SHP77 (cell line): ENCODE data around the gene STAT3.
"Not testable (repeated sequence)": the region's sequence is repeated elsewhere in the genome, so short reads cannot be mapped to it uniquely, and the experiment has no call there.

Source experiments
- DNase-seq, 2 experiments: peaks; one replicate each; lab custom pipeline; 2025; lab: John Stamatoyannopoulos, UW

Gene STAT3

GRCh38 chr17:42297775-42298174 lies 90.5 kb downstream of the STAT3 start:
- DNase-seq, result not testable (repeated sequence)

GRCh38 chr17:42296012-42296411 lies 92.2 kb downstream of the STAT3 start:
- DNase-seq, result no peak

DNA sequence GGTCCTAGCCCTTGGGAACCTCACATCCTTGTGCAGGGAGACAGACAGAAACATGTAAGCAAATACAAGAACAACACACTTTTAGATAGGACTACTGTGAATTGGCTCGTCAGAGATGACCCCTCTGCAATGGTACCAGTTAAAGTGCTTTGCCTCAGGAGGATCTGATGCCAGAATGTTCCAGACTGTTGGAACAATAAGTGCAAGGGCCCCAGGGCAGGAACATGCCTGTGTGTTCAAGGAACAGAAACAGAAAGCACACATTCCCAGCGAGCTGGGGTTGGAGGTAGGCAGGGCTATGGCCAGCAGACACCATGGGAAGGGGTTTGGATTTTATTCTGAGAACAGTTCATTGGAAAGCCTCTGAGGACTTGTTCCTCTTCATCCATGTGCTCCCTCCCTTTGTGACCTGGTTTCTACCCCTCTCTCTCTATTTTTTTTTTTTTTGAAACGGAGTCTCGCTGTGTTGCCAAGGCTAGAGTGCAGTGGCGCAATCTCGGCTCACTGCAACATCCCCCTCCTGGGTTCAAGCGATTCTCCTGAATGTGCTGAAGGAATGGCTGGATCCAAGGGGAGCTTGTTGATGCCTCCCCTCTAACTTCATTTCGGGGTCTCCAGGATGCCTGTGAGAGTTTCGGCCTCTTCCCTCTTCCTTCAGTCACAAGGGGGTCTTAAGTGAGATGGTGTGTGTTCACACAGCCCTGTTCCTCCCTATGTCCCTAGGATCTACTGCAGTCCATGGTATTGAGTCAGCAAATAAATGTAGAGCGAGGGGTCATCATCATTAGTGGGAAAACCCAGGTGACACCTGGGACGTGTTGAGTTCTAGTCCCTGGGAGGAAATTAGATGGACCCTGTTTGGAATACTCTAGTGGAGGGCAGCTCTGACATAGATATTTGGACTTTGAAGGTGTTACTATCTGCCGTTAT lies 93.5 kb downstream of the STAT3 start:
- DNase-seq, result no peak

GRCh38 chr17:42291129-42291528 lies 97.1 kb downstream of the STAT3 start:
- DNase-seq, result no peak

- DNase-seq, result no peak
Measured at GRCh38 chr17:42290577-42290976, 97.7 kb downstream of the STAT3 start.

DNA sequence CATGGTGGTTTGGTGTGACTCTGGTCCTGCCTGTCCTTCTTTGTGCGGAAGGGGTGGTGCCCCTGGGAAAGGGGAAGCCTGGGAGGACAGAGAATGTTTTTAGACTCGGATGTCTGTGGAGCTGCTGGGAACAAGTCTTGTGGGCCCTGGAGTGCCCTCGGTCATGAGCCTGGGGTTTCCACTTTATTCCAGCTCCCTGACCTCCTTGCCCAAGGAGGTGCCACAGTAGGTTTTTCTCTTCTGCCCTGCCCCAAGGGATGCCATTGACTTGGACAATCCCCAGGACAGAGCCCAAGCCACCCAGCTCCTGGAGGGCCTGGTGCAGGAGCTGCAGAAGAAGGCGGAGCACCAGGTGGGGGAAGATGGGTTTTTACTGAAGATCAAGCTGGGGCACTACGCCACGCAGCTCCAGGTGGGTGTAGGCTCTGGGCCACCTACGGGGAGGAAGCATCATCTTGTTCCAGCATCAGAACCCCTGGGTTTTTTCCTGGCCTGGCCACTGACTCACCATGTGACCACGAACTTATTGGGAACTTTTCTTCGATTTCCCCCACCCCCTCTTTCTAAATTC lies 98.5 kb downstream of the STAT3 start:
- no peak for DNase-seq

DNA sequence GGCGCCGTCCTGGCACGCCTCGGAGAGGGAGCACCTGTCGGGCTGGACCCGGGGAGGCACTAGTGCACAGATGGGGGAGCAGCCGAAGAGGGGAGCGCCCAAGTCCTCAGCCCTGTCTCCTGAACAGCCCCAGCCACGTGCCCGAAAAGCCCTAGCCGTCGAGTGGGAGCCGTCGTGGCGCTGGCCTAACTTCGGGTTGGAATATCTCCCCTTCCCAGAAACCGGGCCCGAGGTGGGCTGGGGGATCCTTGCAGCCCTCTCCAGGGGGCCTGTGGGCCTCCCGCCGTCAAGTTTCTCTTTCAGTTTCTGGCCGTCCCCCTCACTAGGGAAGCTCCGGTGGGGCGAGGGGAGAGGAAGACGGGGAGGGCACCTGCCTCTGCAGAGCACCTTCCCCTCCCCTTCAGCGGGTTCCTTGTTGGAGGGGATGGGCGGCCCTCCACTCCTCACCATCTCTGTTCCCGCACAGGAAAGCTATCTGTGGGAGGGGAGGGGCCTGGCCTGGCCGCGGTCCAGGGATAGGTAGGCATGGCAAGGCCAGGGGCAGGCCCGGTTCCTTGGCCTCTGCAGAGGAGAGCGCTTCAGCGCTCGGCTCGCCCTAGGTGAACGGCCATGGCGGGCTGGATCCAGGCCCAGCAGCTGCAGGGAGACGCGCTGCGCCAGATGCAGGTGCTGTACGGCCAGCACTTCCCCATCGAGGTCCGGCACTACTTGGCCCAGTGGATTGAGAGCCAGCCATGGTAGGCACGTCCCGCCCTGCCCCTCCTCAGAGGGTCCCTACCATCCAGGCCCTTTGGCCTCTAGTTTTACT lies 99.2 kb downstream of the STAT3 start:
- no peak for DNase-seq

DNA sequence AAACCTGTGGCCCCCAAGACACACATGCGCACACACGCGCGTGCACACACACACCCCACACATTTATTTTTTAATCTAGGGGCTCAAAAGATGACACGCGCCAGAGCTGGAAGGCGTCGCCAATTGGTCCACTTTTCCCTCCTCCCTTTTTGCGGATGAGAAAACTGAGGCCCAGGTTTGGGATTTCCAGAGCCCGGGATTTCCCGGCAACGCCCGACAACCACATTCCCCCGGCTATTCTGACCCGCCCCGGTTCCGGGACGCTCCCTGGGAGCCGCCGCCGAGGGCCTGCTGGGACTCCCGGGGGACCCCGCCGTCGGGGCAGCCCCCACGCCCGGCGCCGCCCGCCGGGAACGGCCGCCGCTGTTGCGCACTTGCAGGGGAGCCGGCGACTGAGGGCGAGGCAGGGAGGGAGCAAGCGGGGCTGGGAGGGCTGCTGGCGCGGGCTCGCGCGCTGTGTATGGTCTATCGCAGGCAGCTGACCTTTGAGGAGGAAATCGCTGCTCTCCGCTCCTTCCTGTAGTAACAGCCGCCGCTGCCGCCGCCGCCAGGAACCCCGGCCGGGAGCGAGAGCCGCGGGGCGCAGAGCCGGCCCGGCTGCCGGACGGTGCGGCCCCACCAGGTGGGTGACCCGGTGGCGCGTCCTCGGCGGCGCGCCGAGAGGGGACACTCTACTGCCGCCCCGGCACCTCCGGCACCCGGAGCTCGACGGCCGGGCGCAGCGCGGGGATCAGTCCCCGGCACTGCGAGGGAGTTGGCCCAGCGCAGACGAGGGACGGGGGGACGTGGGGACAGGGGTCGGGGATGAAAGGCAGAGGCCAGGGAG lies 100.1 kb downstream of the STAT3 start, which contains the start of gene STAT5A:
Gene STAT5A (plus strand): TSS at position 522 of the 826 bp plus-strand sequence. CDS start 914 bp downstream, outside the sequence.
- DNase-seq, result peak in 1 of 2 experiments; percentile 60

DNA sequence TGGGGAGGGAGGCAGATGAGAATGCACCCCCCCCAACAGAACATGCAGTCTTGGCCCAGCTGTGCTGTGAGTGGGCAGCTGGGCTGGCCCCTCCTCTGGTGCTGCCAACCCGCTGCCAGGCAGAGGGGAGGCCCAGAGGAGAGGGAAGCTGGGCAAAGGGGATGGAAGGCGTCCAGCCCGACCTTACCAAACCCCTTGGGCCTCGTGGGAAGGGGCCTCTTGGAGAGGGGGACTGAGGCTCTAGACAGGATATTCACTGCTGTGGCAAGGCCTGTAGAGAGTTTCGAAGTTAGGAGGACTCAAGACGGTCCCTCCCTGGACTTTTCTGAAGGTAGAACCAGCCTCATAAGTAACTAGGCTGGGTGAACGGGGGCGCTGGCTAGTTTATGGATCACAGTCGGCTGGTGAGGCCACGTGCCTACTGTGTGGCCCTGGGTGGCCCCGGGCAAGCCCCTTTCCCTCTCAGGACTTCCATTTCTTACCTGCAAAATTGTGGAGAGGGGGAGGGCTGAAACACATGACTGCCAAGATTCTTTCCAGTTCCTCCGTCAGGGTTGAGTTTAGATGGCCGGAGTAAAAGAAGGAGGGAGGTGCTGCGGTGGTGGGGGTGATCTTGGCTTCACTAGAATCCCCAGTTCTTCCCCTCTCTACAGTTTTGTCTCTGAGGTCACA lies 100.8 kb downstream of the STAT3 start:
- DNase-seq, result no peak

- DNase-seq, result no peak
Measured at GRCh38 chr17:42286411-42287221, 101.6 kb downstream of the STAT3 start.

GRCh38 chr17:42285346-42286050 lies 102.7 kb downstream of the STAT3 start:
- no peak for DNase-seq

- no peak for DNase-seq
Measured at GRCh38 chr17:42284566-42284965, 103.7 kb downstream of the STAT3 start.

- no peak for DNase-seq
Measured at GRCh38 chr17:42284024-42284369, 104.2 kb downstream of the STAT3 start.

GRCh38 chr17:42283241-42284023 lies 104.8 kb downstream of the STAT3 start:
- DNase-seq, result no peak

DNA sequence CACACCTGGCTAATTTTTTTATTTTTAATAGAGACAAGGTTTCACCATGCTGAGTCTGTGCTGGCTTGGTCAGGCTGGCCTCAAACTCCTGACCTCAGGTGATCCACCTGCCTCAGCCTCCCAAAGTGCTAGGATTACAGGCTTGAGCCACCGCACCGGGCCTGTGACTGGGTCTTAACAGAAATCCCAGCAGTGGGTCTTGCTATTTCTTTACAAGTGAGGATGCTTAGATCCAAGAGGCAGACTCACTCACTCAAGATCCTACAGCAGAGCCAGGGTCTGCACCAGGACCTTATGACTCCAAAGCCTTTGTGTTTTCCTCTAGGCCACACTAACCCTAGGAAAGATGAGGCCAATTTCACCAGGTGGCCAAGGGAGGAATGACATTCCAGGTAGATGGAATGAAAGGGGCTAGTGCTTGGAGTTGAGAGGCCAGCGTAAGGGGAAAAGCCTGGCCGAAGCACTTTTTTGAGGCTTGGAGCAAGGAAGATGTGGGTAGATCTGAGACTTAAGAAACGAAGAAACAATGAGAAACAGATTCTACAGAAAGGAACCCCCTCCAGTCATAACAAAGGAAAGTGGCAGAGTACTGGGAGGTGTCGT lies 105.7 kb downstream of the STAT3 start:
- DNase-seq, result no peak

DNA sequence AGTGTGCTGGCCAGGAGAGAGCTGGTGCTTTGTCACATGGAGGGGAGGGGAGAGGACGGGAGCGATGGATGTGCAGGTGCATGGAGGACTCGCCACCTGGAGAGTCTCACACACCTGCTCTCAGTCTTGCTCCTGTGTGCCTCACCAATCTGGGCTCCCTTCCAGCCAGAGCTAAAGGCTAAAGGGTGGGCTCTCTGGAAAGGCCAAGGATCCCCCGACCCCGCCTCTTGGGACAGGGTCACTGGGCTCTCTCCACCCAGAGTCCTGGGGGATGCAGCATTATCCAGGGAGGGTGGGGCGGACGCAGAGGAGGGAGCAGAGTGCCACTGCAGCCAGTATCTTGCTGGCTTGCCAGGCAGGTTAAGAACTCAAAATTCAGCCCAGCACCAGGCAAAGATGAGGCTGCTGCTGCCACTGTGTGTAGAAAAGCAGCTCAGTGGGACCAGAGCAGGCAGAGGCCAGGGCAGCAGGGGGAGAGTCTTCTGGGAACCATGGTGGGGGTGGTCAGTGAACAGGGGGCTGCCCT lies 106.6 kb downstream of the STAT3 start:
- peak; percentile 33 to 44 for DNase-seq

GRCh38 chr17:42279776-42280630 lies 108.2 kb downstream of the STAT3 start:
- no peak for DNase-seq
